ENCODE measurements around the gene MAPK12.

The MAPK12 gene

GRCh38 chr22:50226875-50227165, 34.7 kb downstream of the MAPK12 start:
- DNase-seq = no peak

GRCh38 chr22:50226063-50226874, 35.2 kb downstream of the MAPK12 start:
- no peak for DNase-seq

GRCh38 chr22:50225200-50225969, 36.1 kb downstream of the MAPK12 start:
- no peak for DNase-seq

GRCh38 chr22:50224071-50224470, 37.4 kb downstream of the MAPK12 start:
- no peak for DNase-seq

GRCh38 chr22:50222508-50222907, 39.0 kb downstream of the MAPK12 start:
- DNase-seq = no peak

GRCh38 chr22:50221410-50222300, 39.8 kb downstream of the MAPK12 start:
- no peak for DNase-seq

- no peak for DNase-seq
Measured at GRCh38 chr22:50220603-50221409, 40.7 kb downstream of the MAPK12 start.

GRCh38 chr22:50219800-50220602, 41.5 kb downstream of the MAPK12 start:
- no peak for DNase-seq

- DNase-seq = peak; percentile 17 to 29
Measured at GRCh38 chr22:50218996-50219727, 42.3 kb downstream of the MAPK12 start.

GRCh38 chr22:50218153-50218995, 43.1 kb downstream of the MAPK12 start:
- no peak for DNase-seq

- DNase-seq = no peak
Measured at GRCh38 chr22:50217543-50218152, 43.8 kb downstream of the MAPK12 start.

- DNase-seq = no peak
Measured at GRCh38 chr22:50216684-50217520, 44.6 kb downstream of the MAPK12 start.

- DNase-seq = no peak
Measured at GRCh38 chr22:50216055-50216683, 45.3 kb downstream of the MAPK12 start.

GRCh38 chr22:50215297-50216054, 46.0 kb downstream of the MAPK12 start:
- DNase-seq = no peak

- no peak for DNase-seq
Measured at GRCh38 chr22:50213263-50213662, 48.2 kb downstream of the MAPK12 start.

GRCh38 chr22:50211147-50211546, 50.3 kb downstream of the MAPK12 start:
- DNase-seq = no peak
